ENCODE results near the gene UNC13D.
A peak's percentile ranks its signal among the peaks of the same experiment; 100 is the strongest.
"Not testable (repeated sequence)": the region's sequence is repeated elsewhere in the genome, so short reads cannot be mapped to it uniquely, and the experiment has no call there.

UNC13D gene

DNA sequence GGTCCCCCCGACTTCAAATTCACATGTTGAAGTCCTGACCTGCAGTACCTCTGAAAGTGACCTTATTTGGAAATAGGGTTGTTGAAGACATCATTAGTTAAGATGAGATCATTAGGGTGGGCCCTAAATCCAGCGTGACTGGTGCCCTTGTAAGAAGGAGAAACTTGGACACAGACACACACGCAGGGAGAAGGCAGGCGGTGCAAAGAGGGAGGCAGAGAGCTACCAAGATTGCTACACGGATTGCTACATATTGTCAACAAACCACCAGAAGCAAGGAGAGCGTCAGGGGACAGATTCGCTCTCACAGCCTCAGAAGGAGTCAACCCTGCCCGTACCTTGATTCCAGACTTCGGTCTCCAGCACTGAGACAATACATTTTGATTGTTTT is 17.7 kb upstream of the UNC13D start:
- Histone ChIP-seq H3K27ac (ENCODE audit: low read length) (no peak overlapping the region), H3K9me3 (ENCODE audit: control insufficient read depth, insufficient read depth, low read length) (no peaks in the 10 kb centered on the region), H3K27me3 (ENCODE audit: control insufficient read depth, insufficient read depth, low read length) (no peaks in the 10 kb centered on the region), H3K4me3 (ENCODE audit: low read length) (no peak overlapping the region), H3K4me1 (ENCODE audit: control insufficient read depth, insufficient read depth, low read length) (peaks cover 2% of the 10 kb centered on the region; the same call in 1 of the 2 replicates), H3K36me3 (ENCODE audit: control insufficient read depth, insufficient read depth, low read length) (no peaks in the 10 kb centered on the region)
- no CpG with 5 or more reads among the region's 9 CpGs for WGBS (ENCODE audit: insufficient coverage, insufficient read length)
- DNase-seq (ENCODE audit: low read depth, low spot score) = no peak

DNA sequence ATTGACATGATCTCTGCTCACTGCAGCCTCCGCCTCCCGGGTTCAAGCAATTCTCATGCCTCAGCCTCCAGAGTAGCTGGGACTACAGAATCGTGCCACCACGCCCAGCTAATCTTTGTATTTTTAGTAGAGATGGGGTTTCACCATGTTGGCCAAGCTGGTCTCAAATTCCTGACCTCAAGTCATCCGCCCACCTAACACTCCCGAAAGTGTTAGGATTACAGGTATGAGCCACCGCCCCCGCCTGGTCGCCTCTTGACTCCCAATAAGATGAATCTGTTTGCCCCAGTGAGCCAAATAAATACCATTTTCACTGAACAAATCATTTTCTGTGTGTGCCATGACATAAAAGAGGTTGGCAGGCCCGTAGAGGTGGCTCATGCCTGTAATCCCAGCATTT is 15.2 kb upstream of the UNC13D start:
- not testable (repeated sequence) for H3K4me3 ChIP-seq (ENCODE audit: low read length); H3K36me3 ChIP-seq (ENCODE audit: control insufficient read depth, insufficient read depth, low read length); H3K9me3 ChIP-seq (ENCODE audit: control insufficient read depth, insufficient read depth, low read length); DNase-seq (ENCODE audit: low read depth, low spot score); H3K4me1 ChIP-seq (ENCODE audit: control insufficient read depth, insufficient read depth, low read length); H3K27me3 ChIP-seq (ENCODE audit: control insufficient read depth, insufficient read depth, low read length); H3K27ac ChIP-seq (ENCODE audit: low read length)
- no CpG with 5 or more reads among the region's 10 CpGs for WGBS (ENCODE audit: insufficient coverage, insufficient read length)

DNA sequence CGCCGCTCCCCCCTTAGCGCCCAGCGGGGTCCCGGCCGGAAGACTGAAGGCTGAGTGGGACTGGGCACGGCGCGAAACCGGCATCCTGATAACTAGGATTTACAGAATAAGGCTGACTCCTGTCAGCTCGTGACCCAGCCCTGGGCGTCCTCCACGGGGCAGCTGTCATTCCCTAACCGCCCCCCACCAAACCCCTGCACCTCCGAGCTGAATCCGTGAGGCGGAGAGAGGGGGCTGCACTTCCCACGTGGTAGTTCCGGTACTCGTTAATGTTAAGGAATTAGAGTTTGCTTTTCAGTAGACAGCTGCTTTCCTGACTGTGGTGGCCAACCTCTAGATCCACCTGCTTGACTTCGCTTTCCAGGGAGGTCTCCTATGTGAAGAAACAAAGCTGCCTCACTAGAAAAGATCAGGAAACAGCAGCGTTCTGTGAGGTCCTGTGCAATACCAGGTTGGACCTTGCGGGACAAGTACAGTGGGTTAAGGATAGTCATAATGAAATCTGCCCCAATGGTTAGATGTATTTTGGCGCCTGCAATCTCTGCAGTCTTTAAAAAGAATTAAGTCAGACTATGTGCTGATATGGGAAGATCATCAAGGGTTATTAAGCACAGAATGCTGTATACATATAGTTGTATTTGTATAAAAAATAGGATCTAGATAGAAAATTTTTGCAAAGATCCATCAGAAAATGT is 12.0 kb upstream of the UNC13D start:
- no peak for DNase-seq (ENCODE audit: low read depth, low spot score)
- peaks cover 2% of the 10 kb centered on the region; the same call in 1 of the 2 replicates for H3K36me3 ChIP-seq (ENCODE audit: control insufficient read depth, insufficient read depth, low read length)
- WGBS (ENCODE audit: insufficient coverage, insufficient read length) = no CpG with 5 or more reads among the region's 24 CpGs
- H3K9me3 ChIP-seq (ENCODE audit: control insufficient read depth, insufficient read depth, low read length) = no peaks in the 10 kb centered on the region
- peak overlapping the region; percentile 94; the same call in 1 of the 2 replicates for H3K4me3 ChIP-seq (ENCODE audit: low read length)
- H3K27ac ChIP-seq (ENCODE audit: low read length) = no peak overlapping the region
- H3K27me3 ChIP-seq (ENCODE audit: control insufficient read depth, insufficient read depth, low read length) = no peaks in the 10 kb centered on the region
- H3K4me1 ChIP-seq (ENCODE audit: control insufficient read depth, insufficient read depth, low read length) = no peaks in the 10 kb centered on the region

DNA sequence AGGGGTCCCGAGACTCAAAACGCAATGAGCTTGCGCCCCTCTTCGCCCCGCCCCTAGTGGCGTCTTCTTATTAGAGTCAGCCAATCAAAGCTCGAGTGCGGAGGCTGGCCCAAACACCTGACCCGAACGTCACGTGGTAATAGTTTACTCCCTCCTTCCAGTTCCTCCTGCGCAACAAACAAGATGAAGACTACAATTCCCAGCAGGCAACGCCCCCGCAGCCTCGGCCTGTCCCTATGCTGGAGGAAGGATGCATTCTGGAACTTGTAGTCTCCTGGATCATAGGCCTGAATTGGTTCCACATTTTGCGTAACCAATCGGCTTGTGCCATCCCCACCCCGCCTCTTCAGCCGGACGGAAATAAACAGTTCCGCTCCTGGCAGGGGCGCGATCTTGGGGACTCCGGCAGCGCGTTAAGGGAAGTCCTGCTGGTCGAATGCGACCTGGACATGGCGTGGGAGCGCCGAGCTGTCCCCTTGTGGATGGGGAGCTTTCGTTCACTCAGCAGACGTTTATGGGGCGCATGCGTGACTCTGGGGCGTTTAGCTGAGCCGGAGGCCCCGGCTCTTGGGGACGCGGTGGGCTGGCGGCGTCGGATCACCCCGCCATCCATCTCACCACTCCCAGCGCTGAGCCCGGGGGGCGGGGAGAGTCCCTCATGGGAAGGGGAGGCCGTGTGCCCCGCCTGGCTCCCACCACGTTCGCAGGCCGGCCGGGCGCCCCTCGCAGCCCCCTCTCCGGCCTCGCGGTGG is 11.3 kb upstream of the UNC13D start, which contains the start of gene WBP2:
TSS of gene WBP2 (minus strand) at position 26 of the 752 bp plus-strand sequence. CDS start 38 bp downstream, outside the sequence.
- no peaks in the 10 kb centered on the region for H3K27me3 ChIP-seq (ENCODE audit: control insufficient read depth, insufficient read depth, low read length)
- H3K36me3 ChIP-seq (ENCODE audit: control insufficient read depth, insufficient read depth, low read length) = peaks cover 3% of the 10 kb centered on the region
- no peak within 1 kb of the TSS for H3K27ac ChIP-seq (ENCODE audit: low read length)
- peak within 1 kb of the TSS; percentile 94 for H3K4me3 ChIP-seq (ENCODE audit: low read length)
- no peaks in the 10 kb centered on the region for H3K9me3 ChIP-seq (ENCODE audit: control insufficient read depth, insufficient read depth, low read length)
- WGBS (ENCODE audit: insufficient coverage, insufficient read length) = no CpG with 5 or more reads among the region's 58 CpGs
- H3K4me1 ChIP-seq (ENCODE audit: control insufficient read depth, insufficient read depth, low read length) = no peaks in the 10 kb centered on the region
- DNase-seq (ENCODE audit: low read depth, low spot score) = peak; percentile 100

DNA sequence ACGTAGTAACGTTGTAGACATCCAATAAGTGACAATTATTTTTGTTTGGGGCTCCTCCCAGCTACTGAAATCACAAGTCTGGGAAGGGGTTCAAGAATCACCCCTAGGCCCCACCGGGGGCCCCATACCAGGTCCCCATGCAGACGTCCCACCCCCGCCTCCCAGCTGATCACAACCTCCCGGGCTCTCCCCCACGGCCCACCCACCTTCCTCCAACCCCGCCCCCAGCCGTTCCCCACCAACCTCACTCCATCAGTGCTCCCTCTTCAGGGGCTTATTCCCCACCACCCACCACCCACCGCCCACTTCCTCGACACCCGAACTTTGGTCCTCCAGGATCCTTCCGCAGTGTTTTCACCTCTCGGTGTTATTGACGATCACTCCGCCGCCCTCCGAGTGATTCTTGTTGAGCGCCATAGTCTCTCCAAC is 10.7 kb upstream of the UNC13D start:
- Histone ChIP-seq H3K36me3 (ENCODE audit: control insufficient read depth, insufficient read depth, low read length) (peaks cover 4% of the 10 kb centered on the region), H3K4me3 (ENCODE audit: low read length) (peak overlapping the region; percentile 75; the same call in 1 of the 2 replicates), H3K27me3 (ENCODE audit: control insufficient read depth, insufficient read depth, low read length) (no peaks in the 10 kb centered on the region), H3K4me1 (ENCODE audit: control insufficient read depth, insufficient read depth, low read length) (no peaks in the 10 kb centered on the region), H3K9me3 (ENCODE audit: control insufficient read depth, insufficient read depth, low read length) (no peaks in the 10 kb centered on the region), H3K27ac (ENCODE audit: low read length) (no peak overlapping the region)
- no CpG with 5 or more reads among the region's 19 CpGs for WGBS (ENCODE audit: insufficient coverage, insufficient read length)
- no peak for DNase-seq (ENCODE audit: low read depth, low spot score)

DNA sequence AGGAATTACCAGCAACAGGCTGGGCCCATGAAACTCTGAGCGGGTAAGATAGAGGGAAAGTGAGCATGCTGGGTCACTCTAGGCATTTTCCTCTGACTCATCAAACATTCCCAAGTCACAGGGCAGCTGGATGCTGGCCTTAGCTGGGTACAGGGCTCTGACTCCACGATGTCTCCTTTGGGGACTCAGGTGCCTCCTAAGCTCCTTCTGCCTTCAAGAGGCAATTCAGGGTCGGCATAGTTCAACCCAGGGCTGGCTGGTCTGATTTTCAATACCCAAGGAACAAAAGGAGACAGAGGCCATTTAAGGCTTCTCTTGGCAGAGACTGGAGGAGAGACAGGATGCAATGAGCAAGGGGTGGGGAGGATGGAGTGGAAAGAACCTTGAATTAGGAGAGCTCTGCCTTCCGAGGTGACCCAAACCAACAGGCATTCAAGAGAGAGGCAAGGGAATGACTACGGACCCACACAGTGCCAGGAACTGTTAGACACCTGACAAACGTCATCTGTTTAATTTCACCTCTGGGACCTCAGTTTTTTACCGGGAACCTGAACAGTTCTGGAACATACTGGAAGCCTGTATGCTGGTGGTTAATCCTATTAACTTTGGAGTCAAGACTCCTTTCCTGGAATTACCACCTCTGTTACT is 10.0 kb upstream of the UNC13D start:
- Histone ChIP-seq H3K9me3 (ENCODE audit: control insufficient read depth, insufficient read depth, low read length) (no peaks in the 10 kb centered on the region), H3K27ac (ENCODE audit: low read length) (no peak overlapping the region), H3K27me3 (ENCODE audit: control insufficient read depth, insufficient read depth, low read length) (no peaks in the 10 kb centered on the region), H3K36me3 (ENCODE audit: control insufficient read depth, insufficient read depth, low read length) (peaks cover 10% of the 10 kb centered on the region), H3K4me1 (ENCODE audit: control insufficient read depth, insufficient read depth, low read length) (no peaks in the 10 kb centered on the region), H3K4me3 (ENCODE audit: low read length) (peak overlapping the region; percentile 75; the same call in 1 of the 2 replicates)
- DNase-seq (ENCODE audit: low read depth, low spot score) = no peak
- WGBS (ENCODE audit: insufficient coverage, insufficient read length) = no CpG with 5 or more reads among the region's 7 CpGs

DNA sequence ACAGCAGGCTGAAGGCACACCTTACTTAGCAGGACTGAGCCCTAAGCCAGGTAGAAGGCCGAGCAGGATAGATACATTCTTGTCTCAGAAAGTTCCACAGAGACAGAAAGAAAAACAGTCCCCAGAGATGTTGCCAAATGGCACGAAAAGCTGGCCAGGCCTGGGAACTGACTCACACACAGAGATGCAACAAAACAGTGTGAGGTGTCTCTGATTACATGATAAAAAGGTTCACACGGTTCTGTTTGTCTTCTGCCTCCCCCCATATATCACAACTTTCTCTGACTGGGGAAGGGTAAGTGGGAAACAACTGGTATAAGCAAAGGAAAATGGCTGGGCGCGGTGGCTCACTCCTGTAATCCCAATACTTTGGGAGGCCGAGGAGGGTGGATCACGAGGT is 9.2 kb upstream of the UNC13D start:
- no peak overlapping the region for H3K27ac ChIP-seq (ENCODE audit: low read length)
- no peaks in the 10 kb centered on the region for H3K27me3 ChIP-seq (ENCODE audit: control insufficient read depth, insufficient read depth, low read length)
- H3K36me3 ChIP-seq (ENCODE audit: control insufficient read depth, insufficient read depth, low read length) = peaks cover 10% of the 10 kb centered on the region
- WGBS (ENCODE audit: insufficient coverage, insufficient read length) = no CpG with 5 or more reads among the region's 7 CpGs
- H3K4me3 ChIP-seq (ENCODE audit: low read length) = no peak overlapping the region
- no peaks in the 10 kb centered on the region for H3K9me3 ChIP-seq (ENCODE audit: control insufficient read depth, insufficient read depth, low read length)
- H3K4me1 ChIP-seq (ENCODE audit: control insufficient read depth, insufficient read depth, low read length) = no peaks in the 10 kb centered on the region
- no peak for DNase-seq (ENCODE audit: low read depth, low spot score)

DNA sequence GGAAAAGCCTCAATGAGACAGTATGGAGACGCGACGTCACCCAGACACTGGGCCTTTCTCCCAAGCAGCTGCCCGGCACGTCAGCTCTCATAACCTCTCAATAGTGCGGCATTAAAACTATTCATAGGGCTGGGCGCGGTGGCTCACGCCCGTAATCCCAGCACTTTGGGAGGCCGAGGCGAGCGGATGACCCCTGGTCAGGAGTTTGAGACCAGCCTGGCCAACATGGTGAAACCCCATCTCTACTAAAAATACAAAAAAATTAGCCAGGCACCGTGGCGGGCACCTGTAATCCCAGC is 7.4 kb upstream of the UNC13D start:
- not testable (repeated sequence) for DNase-seq (ENCODE audit: low read depth, low spot score); H3K4me3 ChIP-seq (ENCODE audit: low read length); H3K4me1 ChIP-seq (ENCODE audit: control insufficient read depth, insufficient read depth, low read length); H3K27ac ChIP-seq (ENCODE audit: low read length); H3K27me3 ChIP-seq (ENCODE audit: control insufficient read depth, insufficient read depth, low read length); H3K9me3 ChIP-seq (ENCODE audit: control insufficient read depth, insufficient read depth, low read length)
- H3K36me3 ChIP-seq (ENCODE audit: control insufficient read depth, insufficient read depth, low read length) = peaks cover 22% of the 10 kb centered on the region
- WGBS (ENCODE audit: insufficient coverage, insufficient read length) = no CpG with 5 or more reads among the region's 15 CpGs

DNA sequence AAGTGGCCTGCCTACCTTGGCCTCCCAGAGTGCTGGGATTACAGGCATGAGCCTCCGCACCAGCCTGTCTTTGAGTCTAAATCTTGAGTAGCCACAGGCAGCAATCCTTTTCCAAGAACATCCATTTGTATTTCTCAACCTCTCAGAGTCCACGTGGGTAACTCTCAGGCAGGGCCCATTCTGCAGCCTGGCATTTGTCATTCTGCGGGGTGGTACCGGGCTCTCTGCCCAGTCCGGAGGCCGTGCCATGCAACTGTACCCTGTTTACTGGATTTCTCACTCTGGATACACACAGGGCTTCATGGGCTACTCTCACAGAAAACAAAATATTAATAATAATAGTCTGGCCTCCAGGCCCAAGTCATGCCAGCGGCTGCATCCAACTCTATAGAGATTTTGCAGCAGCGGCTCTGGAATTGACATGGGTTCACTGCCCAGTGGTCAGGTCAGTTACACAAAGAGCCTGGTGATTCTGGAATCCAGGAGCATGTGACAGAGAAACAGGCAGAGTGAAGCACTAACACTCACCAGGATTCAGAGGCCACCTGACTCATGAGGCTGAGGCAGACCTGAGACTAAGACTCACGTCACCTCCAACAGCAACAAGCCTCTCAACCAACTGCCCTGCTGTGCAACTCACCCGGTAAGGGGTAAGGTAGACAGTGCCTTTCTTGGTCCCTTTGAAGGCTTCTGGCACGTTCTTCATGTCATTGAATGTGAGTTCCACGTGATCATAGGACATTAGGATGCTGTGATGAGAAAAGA is 6.9 kb upstream of the UNC13D start:
- H3K4me3 ChIP-seq (ENCODE audit: low read length) = no peak overlapping the region
- H3K4me1 ChIP-seq (ENCODE audit: control insufficient read depth, insufficient read depth, low read length) = no peaks in the 10 kb centered on the region
- H3K9me3 ChIP-seq (ENCODE audit: control insufficient read depth, insufficient read depth, low read length) = no peaks in the 10 kb centered on the region
- WGBS (ENCODE audit: insufficient coverage, insufficient read length) = no CpG with 5 or more reads among the region's 12 CpGs
- peaks cover 25% of the 10 kb centered on the region for H3K36me3 ChIP-seq (ENCODE audit: control insufficient read depth, insufficient read depth, low read length)
- H3K27ac ChIP-seq (ENCODE audit: low read length) = no peak overlapping the region
- no peaks in the 10 kb centered on the region for H3K27me3 ChIP-seq (ENCODE audit: control insufficient read depth, insufficient read depth, low read length)
- DNase-seq (ENCODE audit: low read depth, low spot score) = no peak

DNA sequence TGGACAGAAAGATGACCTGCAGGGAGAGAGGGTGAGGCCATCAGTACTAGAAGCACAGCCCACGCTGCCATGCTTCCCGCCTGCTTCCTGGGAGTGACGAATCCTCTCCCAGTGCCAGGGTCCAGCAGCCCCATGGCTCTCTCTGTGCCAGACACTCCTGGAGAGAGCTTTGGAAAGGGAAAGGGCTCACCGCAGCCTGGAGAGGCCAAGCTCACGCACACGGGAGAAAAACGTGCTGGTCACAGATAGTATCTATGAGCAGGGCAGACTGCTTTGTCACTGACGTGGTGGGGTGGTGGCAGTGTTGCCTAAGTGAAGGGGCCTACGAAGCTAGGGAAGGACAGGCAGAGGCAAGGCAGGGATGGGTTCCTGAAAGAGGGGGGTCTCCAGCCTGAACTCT is 5.5 kb upstream of the UNC13D start:
- H3K9me3 ChIP-seq (ENCODE audit: control insufficient read depth, insufficient read depth, low read length) = no peaks in the 10 kb centered on the region
- peaks cover 4% of the 10 kb centered on the region for H3K4me1 ChIP-seq (ENCODE audit: control insufficient read depth, insufficient read depth, low read length)
- DNase-seq (ENCODE audit: low read depth, low spot score) = no peak
- H3K27ac ChIP-seq (ENCODE audit: low read length) = no peak overlapping the region
- H3K36me3 ChIP-seq (ENCODE audit: control insufficient read depth, insufficient read depth, low read length) = peaks cover 29% of the 10 kb centered on the region
- no peaks in the 10 kb centered on the region for H3K27me3 ChIP-seq (ENCODE audit: control insufficient read depth, insufficient read depth, low read length)
- no CpG with 5 or more reads among the region's 9 CpGs for WGBS (ENCODE audit: insufficient coverage, insufficient read length)
- H3K4me3 ChIP-seq (ENCODE audit: low read length) = no peak overlapping the region

All from iPS DF 6.9 (cell line).